Suprapubic skin (tissue), 4 donors: Measurements from ENCODE around the gene PRKCE.

ENCODE experiments used
- POLR2A ChIP-seq, 2 donors: fragments of 450-650 bp; IDR thresholded peaks; one replicate each; pipeline ENCODE4 v1.6.1; 2017; ENCODE audit warnings: antibody characterized with exemption in 2 of 2, mild to moderate bottlenecking in 2 of 2, moderate library complexity in 2 of 2
- POLR2AphosphoS5 ChIP-seq, 3 donors: sonication (generic); formaldehyde crosslinking; IDR thresholded peaks; one replicate each; pipeline ENCODE4 v1.6.1; 2017; ENCODE audit warnings: antibody characterized with exemption in 3 of 3
- TF ChIP-seq, protein P1 (sequence below), 2 donors: fragments of 200-600 bp in 1 of 2; fragments of 450-650 bp in 1 of 2; sonication (generic) in 1 of 2; IDR thresholded peaks; one replicate each; pipeline ENCODE4 v1.5.1; 2016 to 2019; ENCODE audit warnings: antibody characterized with exemption in 2 of 2, mild to moderate bottlenecking in 1 of 2, moderate library complexity in 1 of 2

DNA sequence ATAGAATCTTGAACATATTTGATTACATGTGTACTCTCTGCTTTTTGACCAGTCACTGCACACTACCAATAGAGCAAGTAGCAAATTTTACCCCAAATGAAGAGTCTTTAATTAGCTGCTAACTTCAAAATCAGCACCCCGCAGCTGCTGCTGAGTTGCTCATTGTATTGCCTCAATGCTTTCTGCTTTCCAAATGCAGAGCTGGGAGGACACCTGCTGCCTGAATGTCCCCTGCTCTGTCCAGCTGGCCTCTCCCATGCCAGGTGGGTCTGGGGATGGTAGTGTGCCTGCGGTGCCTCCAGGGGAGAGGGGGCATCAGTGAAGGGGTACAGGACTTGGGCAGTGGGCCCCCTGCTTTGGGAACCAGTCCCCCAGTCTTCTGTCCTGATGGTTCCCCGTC is 184.8 kb downstream of the PRKCE start:
- TF ChIP-seq, protein P1, sequence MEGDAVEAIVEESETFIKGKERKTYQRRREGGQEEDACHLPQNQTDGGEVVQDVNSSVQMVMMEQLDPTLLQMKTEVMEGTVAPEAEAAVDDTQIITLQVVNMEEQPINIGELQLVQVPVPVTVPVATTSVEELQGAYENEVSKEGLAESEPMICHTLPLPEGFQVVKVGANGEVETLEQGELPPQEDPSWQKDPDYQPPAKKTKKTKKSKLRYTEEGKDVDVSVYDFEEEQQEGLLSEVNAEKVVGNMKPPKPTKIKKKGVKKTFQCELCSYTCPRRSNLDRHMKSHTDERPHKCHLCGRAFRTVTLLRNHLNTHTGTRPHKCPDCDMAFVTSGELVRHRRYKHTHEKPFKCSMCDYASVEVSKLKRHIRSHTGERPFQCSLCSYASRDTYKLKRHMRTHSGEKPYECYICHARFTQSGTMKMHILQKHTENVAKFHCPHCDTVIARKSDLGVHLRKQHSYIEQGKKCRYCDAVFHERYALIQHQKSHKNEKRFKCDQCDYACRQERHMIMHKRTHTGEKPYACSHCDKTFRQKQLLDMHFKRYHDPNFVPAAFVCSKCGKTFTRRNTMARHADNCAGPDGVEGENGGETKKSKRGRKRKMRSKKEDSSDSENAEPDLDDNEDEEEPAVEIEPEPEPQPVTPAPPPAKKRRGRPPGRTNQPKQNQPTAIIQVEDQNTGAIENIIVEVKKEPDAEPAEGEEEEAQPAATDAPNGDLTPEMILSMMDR (IDR thresholded peaks at IDR 0.05), result no peak
- no peak for TF ChIP-seq POLR2AphosphoS5 (IDR thresholded peaks at IDR 0.05)
- no peak for TF ChIP-seq POLR2A (IDR thresholded peaks at IDR 0.05)
